Measurements from ENCODE around the gene PSMC3.

The PSMC3 gene

GRCh38 chr11:47375020-47375419 is 51.2 kb downstream of the PSMC3 start:
- DNase-seq, result no peak

DNA sequence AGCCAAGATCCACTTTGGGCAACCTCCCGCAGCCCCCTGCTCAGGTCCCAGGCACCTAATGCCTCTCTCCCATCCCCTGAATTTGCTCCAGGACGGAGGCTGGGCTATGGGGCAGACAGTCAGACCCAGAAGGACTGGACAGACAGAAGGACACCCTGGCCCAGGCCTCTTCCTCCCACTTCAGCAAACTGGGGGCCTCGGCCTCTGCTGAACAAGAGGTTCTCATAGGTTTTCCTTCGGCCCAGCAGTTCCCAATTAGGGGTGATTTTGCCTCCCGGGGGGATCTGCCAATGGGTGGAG is 51.6 kb downstream of the PSMC3 start:
- no peak for DNase-seq

DNA sequence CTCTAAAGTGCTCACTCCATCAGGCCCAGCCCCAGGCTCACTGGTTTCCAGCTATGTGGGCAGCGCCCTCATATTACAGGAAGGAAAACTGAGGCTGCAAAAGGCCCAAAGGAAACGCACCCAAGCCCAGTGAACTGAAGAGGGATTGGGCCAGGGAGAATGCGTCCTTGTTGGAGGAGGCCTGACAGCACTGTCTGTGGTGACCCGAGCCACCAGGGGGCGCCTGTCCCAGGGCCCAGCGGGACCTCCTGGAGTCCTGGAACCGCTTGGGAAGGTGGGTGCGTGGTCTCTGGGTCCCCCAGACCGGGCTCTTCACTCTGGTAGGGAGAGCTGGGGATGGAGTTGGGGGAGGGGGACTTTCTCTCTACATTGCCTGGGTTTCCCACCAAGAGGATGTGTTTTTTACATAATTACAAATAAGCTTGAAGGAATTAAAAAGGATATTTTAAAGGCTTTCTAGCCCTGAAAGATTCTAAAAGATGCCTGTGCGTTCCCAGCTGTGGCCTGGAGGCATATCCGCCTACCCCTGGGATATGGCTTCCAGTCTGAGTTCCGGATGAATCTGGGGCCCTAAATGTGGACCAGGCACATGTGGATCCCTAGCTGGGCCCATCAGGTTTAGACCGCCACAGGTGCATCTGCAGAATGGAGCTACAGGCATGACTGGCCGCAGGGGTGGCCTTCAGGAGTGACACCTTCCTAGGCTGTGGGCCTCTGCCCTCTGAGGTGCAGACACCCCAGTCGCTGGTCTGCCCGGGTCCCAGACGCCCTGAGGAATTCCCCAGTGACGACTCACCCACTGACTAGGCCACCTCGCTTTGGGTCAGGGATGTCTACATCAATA is 52.1 kb downstream of the PSMC3 start:
- peak; percentile 87 for DNase-seq

DNA sequence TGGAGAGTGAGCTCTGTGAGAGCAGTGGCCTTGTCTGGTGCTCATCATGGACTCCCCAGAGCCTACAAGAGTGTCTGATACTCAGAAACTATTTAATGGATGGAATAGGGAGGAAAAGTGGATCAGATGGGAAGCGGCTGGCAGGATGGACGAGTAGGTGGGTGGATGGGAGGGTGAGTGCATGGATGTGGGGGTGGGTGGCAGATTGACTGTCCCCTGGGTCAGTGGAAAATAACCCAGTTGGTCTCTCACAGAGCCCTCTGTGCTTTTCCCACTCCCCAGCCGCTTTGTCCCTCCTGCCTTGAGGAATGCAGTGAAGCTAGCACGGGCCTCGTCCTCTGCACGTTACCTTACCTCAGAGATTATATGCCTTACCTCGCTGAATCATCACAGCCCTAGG is 53.8 kb downstream of the PSMC3 start:
- DNase-seq, result no peak

- no peak for DNase-seq
These were observed 56.6 kb downstream of the PSMC3 start for GRCh38 chr11:47369676-47370075.
